IPS-20b (cell line): ENCODE results near the gene CYP2S1.

ENCODE experiments used
- H3K27ac ChIP-seq: one replicate; pipeline ENCODE4 v1.5.1; 2013; ENCODE audit warnings: low read length
- H3K27me3 ChIP-seq: 2 replicates; pipeline ENCODE4 v1.6.1; 2013; ENCODE audit warnings: mild to moderate bottlenecking, low read length, inconsistent platforms; ENCODE audit not compliant: insufficient read depth
- H3K36me3 ChIP-seq: 2 replicates; pipeline ENCODE4 v1.6.1; 2013; ENCODE audit warnings: low read depth, mild to moderate bottlenecking, inconsistent platforms, low read length, moderate library complexity; ENCODE audit not compliant: insufficient read depth
- H3K4me1 ChIP-seq: 2 replicates; pipeline ENCODE4 v1.6.1; 2013; ENCODE audit warnings: mild to moderate bottlenecking, control low read depth, inconsistent platforms, low read length, moderate library complexity; ENCODE audit not compliant: insufficient read depth
- H3K4me3 ChIP-seq: 2 replicates; pipeline ENCODE4 v1.5.1; 2013; ENCODE audit warnings: mild to moderate bottlenecking, low read length, inconsistent platforms
- H3K9ac ChIP-seq: 2 replicates; pipeline ENCODE4 v1.6.1; 2013; ENCODE audit warnings: low read depth, mild to moderate bottlenecking, inconsistent platforms, low read length, moderate library complexity
- H3K9me3 ChIP-seq: 2 replicates; pipeline ENCODE4 v1.6.1; 2013; ENCODE audit warnings: mild to moderate bottlenecking, low read depth, low read length, inconsistent platforms; ENCODE audit not compliant: insufficient read depth

Gene CYP2S1

DNA sequence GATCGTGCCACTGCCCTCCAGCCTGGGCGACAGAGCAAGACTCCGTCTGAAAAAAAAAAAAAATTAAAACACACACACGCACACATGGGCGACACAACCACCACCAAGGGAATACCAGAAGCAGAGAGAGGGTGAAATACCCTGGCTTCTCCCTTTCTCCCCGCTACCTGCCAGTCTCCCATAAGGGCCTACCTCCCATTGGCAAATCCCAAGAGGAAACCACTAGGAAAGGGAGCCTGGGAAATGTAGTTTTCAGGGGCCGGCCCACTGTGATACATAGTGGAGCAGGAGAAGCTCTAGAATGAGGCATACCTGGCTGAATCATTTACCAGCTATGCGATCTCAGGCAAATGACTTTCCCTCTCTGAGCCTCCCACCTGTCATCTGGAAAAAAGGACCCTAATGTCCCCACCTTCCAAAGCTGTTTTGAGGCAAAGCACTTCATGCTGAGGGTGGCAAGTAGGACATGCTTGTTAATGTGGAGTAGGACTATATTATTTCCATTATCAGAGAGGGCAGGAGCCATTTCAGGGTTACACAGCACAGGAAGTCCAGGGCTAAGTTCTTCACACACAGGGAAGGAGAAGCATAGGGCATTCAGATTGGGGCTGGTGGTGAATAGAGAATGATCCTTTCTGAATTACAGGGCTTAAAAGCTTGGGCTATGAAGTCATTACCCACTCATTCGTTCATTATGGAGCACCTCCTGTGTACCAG is 56.8 kb downstream of the CYP2S1 start:
- no peaks in the 10 kb centered on the region for H3K4me1 ChIP-seq
- H3K36me3 ChIP-seq = peaks cover 57% of the 10 kb centered on the region
- H3K9ac ChIP-seq = no peak overlapping the region

DNA sequence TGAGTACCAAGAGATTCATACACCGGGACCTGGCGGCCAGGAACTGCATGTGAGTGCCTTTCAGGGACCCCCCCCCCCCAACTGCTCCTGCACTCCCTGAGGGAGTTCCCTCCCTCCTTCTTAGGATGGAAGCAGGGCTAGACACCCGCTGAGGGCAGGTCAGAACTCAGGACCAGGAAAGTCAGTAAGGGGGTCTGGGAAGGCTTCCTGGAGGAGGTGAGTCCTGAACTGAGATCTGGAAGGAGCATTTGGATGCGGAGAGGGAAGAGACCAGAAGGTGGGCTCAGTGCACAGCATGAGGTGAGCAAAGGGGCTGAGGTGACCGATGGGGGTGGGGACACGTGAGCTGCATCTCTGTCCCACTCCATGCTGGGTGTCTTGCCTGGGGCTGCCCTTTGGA is 60.6 kb downstream of the CYP2S1 start:
- H3K9ac ChIP-seq = no peak overlapping the region
- no peak overlapping the region for H3K4me3 ChIP-seq
- no peaks in the 10 kb centered on the region for H3K4me1 ChIP-seq
- no peaks in the 10 kb centered on the region for H3K9me3 ChIP-seq
- H3K36me3 ChIP-seq = peaks cover 62% of the 10 kb centered on the region
- no peaks in the 10 kb centered on the region for H3K27me3 ChIP-seq
- H3K27ac ChIP-seq = no peak overlapping the region

More for the DNA sequence above, 56.8 kb downstream of the CYP2S1 start:
- Histone ChIP-seq H3K4me3 (no peak overlapping the region), H3K9me3 (no peaks in the 10 kb centered on the region), H3K27me3 (no peaks in the 10 kb centered on the region), H3K27ac (no peak overlapping the region)

DNA sequence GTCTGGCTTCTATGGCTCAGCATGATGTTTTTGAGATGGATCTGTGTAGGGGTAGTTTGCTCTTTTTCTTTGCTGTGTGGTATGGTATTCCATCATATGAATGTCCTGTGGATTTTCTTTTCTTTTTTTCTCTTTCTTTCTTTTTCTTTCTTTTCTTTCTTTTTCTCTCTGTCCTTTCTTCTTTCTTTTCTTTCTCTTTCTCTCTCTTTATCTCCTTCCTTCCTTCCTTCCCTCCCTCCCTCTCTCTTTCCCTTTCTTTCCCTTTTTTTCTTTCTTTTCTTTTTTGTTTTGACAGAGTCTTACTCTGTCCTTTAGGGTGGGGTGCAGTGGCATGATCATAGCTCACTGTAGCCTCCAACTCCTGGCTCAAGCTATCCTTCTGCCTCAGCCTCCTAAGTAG is 62.2 kb downstream of the CYP2S1 start:
- Histone ChIP-seq H3K4me1 (no peaks in the 10 kb centered on the region), H3K9me3 (no peaks in the 10 kb centered on the region), H3K4me3 (no peak overlapping the region), H3K27me3 (no peaks in the 10 kb centered on the region), H3K36me3 (peaks cover 67% of the 10 kb centered on the region), H3K9ac (no peak overlapping the region; the same call in 1 of the 2 replicates), H3K27ac (no peak overlapping the region)
